MCF 10A (cell line): ENCODE data around the gene MYZAP. TPM values are rescaled to one million over a fixed set of nuclear protein-coding genes. Genes with fewer than 3 reads are reported as not detected.

Experiments used
- BruUV-seq: library from RNA; stranded (reverse); fragments of 400-500 nt; replicated peaks from 2 replicates; lab custom pipeline; 2021; lab: Mats Ljungman, UMichigan
- CTCF ChIA-PET: fragments of 300-600 bp; sonication (Branson Sonifier 250); formaldehyde crosslinking; extraction: SDS; loops from one replicate; lab custom pipeline; 2021; ENCODE audit warnings: antibody characterized with exemption, inconsistent platforms; lab: Yijun Ruan, JAX
- POLR2A ChIA-PET: fragments of 300-600, 350-650 bp; sonication (Branson Sonifier 250); formaldehyde crosslinking; extraction: SDS; loops from one replicate; lab custom pipeline; 2020; ENCODE audit warnings: antibody characterized with exemption, inconsistent platforms; lab: Yijun Ruan, JAX
- DNase-seq: peaks from one replicate; pipeline ENCODE4 v3.0.0-alpha.2; 2018; ENCODE audit not compliant: unreplicated experiment
- H3K27ac Mint-ChIP-seq: one replicate; pipeline ENCODE4 v1.8.0; 2022; ENCODE audit warnings: mild to moderate bottlenecking, low read depth, mixed read lengths; ENCODE audit not compliant: unreplicated experiment
- H3K27me3 Mint-ChIP-seq: one replicate; pipeline ENCODE4 v1.8.0; 2022; ENCODE audit warnings: mixed read lengths; ENCODE audit not compliant: insufficient read depth, unreplicated experiment
- H3K36me3 Mint-ChIP-seq: one replicate; pipeline ENCODE4 v1.8.0; 2022; ENCODE audit warnings: mild to moderate bottlenecking, moderate library complexity, mixed read lengths; ENCODE audit not compliant: insufficient read depth, unreplicated experiment
- H3K4me1 Mint-ChIP-seq: one replicate; pipeline ENCODE4 v1.8.0; 2022; ENCODE audit warnings: mixed read lengths; ENCODE audit not compliant: insufficient read depth, unreplicated experiment
- H3K4me3 Mint-ChIP-seq: one replicate; pipeline ENCODE4 v1.8.0; 2022; ENCODE audit warnings: mild to moderate bottlenecking, moderate library complexity, mixed read lengths; ENCODE audit not compliant: unreplicated experiment
- H3K9me3 Mint-ChIP-seq: one replicate; pipeline ENCODE4 v1.8.0; 2022; ENCODE audit warnings: mixed read lengths; ENCODE audit not compliant: unreplicated experiment
- intact Hi-C: fragments of 100-400 bp; cut with micrococcal nuclease; formaldehyde crosslinking; loops from 2 replicates; pipeline ENCODE4 v1.14.1; 2022
- total RNA-seq: library from RNA; stranded (reverse); gene quantifications from 2 replicates; pipeline ENCODE4 v1.2.3, GENCODE V29; 2022
- TF ChIP-seq, protein P1 (sequence below): fragments of 200-600 bp; IDR thresholded peaks from one replicate; pipeline ENCODE4 v1.8.0; 2022; ENCODE audit warnings: antibody characterized with exemption, mild to moderate bottlenecking; ENCODE audit not compliant: unreplicated experiment

The MYZAP gene
- total RNA-seq, 1 experiment from 2014 or later, result 1.3 TPM

GRCh38 chr15:57618325-57618724 lies 26.6 kb downstream of the MYZAP start:
- Mint-ChIP-seq H3K27me3 (no peaks in the 10 kb centered on the region), H3K9me3 (no peaks in the 10 kb centered on the region), H3K4me1 (no peaks in the 10 kb centered on the region), H3K27ac (no peak overlapping the region), H3K4me3 (no peak overlapping the region), H3K36me3 (no peaks in the 10 kb centered on the region)
- ChIA-PET POLR2A (no interaction called here), CTCF (interaction anchor here (0.9 to 3.1 kb wide), 3 partner anchors 36 to 459 kb away, joined by 3 to 19 read pairs (median 3); no protein-coding TSS in a partner anchor)
- BruUV-seq, result no TSS peak
- intact Hi-C loops, result no loop called here
- TF ChIP-seq, protein P1, sequence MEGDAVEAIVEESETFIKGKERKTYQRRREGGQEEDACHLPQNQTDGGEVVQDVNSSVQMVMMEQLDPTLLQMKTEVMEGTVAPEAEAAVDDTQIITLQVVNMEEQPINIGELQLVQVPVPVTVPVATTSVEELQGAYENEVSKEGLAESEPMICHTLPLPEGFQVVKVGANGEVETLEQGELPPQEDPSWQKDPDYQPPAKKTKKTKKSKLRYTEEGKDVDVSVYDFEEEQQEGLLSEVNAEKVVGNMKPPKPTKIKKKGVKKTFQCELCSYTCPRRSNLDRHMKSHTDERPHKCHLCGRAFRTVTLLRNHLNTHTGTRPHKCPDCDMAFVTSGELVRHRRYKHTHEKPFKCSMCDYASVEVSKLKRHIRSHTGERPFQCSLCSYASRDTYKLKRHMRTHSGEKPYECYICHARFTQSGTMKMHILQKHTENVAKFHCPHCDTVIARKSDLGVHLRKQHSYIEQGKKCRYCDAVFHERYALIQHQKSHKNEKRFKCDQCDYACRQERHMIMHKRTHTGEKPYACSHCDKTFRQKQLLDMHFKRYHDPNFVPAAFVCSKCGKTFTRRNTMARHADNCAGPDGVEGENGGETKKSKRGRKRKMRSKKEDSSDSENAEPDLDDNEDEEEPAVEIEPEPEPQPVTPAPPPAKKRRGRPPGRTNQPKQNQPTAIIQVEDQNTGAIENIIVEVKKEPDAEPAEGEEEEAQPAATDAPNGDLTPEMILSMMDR, result no peak
- DNase-seq, result no peak

DNA sequence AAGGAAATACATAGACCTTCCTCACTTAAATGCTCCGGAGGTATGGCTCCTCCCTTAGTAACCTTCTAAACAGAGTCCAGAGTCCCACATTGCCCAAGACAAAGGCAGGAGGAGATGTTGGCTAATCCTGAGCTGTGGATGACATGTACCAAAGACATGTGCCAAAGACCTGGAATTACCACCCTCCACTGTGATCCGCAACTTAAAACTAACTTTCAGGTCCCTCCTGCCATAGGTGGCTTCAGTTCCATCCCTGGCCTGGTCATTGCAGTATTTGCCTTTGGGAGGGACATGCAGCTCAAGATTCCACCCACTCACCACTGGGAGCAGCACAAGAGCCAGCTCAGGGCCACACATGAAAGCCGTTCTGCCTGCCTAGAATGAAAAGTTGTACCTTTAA lies 28.0 kb downstream of the MYZAP start:
- Mint-ChIP-seq H3K9me3 (no peaks in the 10 kb centered on the region), H3K27ac (no peak overlapping the region), H3K4me3 (no peak overlapping the region), H3K4me1 (no peaks in the 10 kb centered on the region), H3K36me3 (no peaks in the 10 kb centered on the region), H3K27me3 (no peaks in the 10 kb centered on the region)
- DNase-seq, result no peak
- BruUV-seq, result no TSS peak
- TF ChIP-seq, protein P1, result no peak
- intact Hi-C loops, result no loop called here
- CTCF ChIA-PET, result interaction anchor here (0.5 to 3.1 kb wide), 6 partner anchors 11 to 479 kb away, joined by 3 to 19 read pairs (median 4); no protein-coding TSS in a partner anchor
- POLR2A ChIA-PET, result interaction anchor here (0.6 kb wide), 1 partner anchor 10 kb away, joined by 3 read pairs; no protein-coding TSS in a partner anchor

DNA sequence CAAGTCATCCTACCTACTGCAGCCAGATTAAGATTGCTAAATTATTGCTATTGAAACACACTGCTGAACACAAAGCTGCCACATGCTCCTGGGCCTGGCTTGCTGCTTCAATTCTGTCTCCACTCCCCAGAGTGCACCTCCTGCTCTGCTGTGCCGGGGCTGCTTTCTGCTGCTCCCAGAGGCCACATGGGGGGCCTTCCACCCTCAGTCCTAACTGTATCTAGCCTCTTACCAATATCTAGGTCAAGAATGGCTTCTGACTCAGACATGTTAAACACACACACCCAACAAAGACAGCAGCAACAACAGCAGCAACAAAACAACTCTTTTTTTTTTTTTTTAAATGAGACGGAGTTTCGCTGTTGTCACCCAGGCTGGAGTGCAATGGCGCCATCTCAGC lies 33.0 kb downstream of the MYZAP start:
- CTCF ChIA-PET, result interaction anchor here (0.6 kb wide), 1 partner anchor 1052 kb away, joined by 4 read pairs; no protein-coding TSS in a partner anchor
- Mint-ChIP-seq H3K4me3 (no peak overlapping the region), H3K9me3 (no peaks in the 10 kb centered on the region), H3K27ac (no peak overlapping the region), H3K36me3 (no peaks in the 10 kb centered on the region), H3K27me3 (no peaks in the 10 kb centered on the region), H3K4me1 (no peaks in the 10 kb centered on the region)
- POLR2A ChIA-PET, result no interaction called here
- TF ChIP-seq, protein P1, result no peak
- intact Hi-C loops, result no loop called here
- DNase-seq, result no peak
- no TSS peak for BruUV-seq

- CTCF ChIA-PET, result interaction anchor here (1.2 kb wide), 1 partner anchor 14 kb away, joined by 5 read pairs; no protein-coding TSS in a partner anchor
- H3K4me3 Mint-ChIP-seq, result no peak overlapping the region
- H3K36me3 Mint-ChIP-seq, result no peaks in the 10 kb centered on the region
- no peaks in the 10 kb centered on the region for H3K9me3 Mint-ChIP-seq
- H3K27me3 Mint-ChIP-seq, result no peaks in the 10 kb centered on the region
- BruUV-seq, result no TSS peak
- no peak overlapping the region for H3K27ac Mint-ChIP-seq
- DNase-seq, result no peak
- intact Hi-C loops, result no loop called here
- H3K4me1 Mint-ChIP-seq, result no peaks in the 10 kb centered on the region
- POLR2A ChIA-PET, result interaction anchor here (0.7 kb wide), 1 partner anchor 25 kb away, joined by 4 read pairs; no protein-coding TSS in a partner anchor
- TF ChIP-seq, protein P1, result no peak
These were observed 34.2 kb downstream of the MYZAP start for GRCh38 chr15:57625703-57626448.
